HG03108 (cell line): Measurements from ENCODE around the gene NCAM2.

ENCODE experiments used
- ATAC-seq: cut with Tn5 transposase; IDR thresholded peaks from one replicate; pipeline ENCODE4 v1.9.1; 2021; ENCODE audit warnings: moderate library complexity; ENCODE audit not compliant: unreplicated experiment

Gene NCAM2

DNA sequence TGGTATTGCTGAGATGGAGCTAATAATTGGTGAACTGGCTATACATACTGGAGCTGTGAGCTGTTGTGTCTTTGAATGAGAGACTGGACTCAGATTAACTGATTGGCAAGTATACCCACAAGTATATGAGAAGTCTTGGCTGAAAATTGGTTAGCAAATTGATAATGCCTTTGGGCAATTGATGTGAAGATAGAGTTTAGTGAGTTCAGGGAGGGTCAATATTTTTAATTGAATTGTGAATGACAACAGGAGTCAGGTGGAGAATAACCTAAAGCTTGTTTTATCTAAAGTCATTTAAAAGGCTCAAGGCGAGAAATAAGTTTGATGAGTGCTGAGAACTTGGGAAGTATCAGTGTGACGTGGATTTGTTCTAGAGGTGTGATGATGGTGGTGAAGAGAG, 27.5 kb downstream of the NCAM2 start:
- ATAC-seq, result no peak

DNA sequence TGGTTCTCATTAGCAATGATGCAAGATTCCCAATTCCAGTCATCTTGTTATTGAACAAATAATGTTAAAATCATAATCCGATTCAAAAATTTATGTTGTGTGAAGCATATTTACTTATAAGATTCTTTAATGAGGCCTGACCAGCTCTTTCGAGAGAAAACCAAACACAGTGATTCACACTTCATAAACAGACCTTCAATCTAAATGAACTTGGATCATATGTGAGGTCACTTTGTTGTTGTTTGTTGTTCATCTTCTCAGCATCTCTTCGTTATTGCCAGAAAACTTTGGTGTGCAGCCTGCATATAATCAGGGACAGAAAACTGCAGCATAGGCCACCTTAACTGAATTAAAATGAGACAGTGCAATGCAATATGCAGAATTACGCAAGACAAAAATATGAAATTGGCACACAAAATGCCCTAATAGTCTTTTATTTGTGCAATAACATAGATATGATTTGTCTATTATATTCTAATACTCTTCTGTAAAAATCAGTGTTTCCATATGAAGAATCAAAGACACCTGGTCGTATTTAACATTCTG, 30.1 kb downstream of the NCAM2 start:
- no peak for ATAC-seq

DNA sequence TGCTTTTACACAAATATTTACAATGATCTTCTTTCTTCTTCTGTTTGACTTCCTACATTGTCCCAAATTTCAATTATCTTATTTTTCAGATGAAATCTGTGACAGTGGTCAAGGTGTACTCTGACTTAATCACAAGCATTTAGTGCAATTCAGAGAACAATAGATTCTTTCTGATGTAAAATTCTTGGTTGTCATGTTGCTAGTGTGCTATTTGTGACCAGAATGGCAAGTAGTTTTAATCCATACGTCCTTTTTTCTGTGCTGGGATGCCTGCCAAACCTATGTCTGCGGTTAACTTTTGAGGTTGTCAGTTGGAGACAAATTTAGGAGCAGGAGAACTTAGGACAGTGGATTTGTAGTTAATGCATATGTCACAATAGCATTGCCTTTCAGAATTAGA, 31.0 kb downstream of the NCAM2 start:
- ATAC-seq, result no peak

DNA sequence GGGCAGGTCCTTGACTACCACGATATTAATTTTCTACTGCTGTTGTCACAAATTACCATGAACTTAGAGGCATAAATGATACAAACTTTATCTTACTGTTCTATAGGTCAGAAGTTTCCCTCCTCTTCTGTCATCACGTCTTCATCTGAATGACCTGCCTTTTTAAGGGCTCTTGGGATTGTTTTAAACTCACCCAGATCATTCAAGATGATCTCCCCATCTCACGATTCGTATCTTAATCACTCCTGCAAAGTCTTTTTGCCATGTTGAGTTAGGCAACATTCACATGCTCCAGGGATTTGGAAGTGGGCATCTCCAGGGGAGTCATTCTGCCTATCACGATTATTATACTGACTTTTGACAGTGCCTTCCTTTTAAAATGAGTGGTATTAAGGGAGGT, 32.1 kb downstream of the NCAM2 start:
- no peak for ATAC-seq

DNA sequence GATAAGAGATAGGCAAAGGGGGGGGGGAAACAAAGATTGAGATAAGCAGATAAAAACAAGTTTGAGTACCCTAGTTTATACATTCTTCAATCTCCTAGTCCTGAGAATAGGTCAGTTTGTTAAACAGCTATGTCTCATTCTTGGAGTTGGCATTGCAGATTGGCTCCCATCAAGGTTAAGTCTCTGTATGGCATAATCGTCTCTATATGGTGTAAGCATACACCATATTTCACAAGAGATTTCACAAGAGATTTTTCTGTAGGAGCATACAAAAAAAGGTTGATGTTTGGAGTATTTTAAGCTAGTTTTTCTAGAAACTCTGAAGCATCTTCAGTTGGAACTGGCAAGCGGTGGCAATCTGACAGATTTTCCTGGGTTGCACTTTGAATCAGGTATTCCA, 35.8 kb downstream of the NCAM2 start:
- no peak for ATAC-seq

DNA sequence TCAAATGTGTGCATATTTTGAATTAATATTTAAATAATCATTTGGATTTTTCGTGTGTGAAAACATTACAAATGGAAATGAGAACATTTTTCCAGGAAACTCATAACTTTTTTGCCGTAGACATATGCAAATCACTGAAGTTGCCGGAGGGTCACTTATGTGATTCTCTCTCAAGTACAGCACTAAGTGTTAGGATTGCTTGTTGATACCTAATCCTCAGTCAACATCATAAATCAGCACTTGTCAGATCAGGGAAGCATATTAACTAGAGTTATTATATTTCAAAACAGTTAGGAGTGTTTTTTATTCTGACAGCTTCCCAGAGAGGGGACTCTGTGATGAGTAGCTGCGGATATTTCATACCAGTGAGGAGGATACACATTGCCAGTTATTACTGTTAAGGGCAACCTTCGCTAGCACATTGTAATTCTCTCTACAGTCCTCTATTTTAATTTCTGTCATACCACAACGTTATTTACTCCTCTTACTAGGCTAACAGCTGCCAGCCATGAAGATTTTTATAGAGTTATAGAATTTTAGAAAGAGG, 41.5 kb downstream of the NCAM2 start:
- no peak for ATAC-seq

DNA sequence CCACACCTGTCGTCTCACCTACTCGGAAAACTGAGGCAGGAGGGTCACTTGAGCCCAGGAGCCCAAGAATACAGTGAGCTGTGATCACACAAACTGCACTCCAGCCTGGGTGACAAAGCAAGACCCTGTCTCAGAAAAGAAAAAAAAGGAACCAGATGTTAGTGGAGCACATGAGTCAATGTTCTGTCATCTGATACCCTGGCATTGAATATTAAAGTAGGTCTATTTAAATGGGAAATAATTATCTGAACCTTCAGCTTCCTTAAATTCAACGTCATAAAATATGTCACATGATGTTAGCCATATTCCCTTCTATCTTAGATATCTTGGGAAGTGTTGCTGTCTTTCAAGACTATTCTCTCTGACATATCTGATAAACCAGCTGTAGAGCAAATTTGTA, 47.3 kb downstream of the NCAM2 start:
- no peak for ATAC-seq

DNA sequence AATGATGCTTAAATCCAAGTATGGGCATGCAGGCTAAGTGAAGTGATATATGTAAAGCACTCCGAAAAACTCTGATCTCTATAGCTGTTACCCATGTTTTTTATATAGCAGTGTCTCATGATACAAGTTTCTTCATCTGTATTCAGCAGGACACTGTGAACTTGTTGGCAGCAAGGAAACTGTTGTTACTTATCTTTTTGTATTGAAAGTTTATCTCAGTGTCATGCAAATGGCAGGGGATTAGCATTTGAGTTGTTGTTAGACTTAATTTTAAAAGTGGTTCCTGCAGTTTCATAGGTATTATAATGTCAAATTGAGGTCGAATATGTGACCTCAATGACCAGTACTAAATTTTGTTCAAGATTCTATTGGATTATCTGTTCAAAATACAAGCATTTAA, 47.9 kb downstream of the NCAM2 start:
- no peak for ATAC-seq

DNA sequence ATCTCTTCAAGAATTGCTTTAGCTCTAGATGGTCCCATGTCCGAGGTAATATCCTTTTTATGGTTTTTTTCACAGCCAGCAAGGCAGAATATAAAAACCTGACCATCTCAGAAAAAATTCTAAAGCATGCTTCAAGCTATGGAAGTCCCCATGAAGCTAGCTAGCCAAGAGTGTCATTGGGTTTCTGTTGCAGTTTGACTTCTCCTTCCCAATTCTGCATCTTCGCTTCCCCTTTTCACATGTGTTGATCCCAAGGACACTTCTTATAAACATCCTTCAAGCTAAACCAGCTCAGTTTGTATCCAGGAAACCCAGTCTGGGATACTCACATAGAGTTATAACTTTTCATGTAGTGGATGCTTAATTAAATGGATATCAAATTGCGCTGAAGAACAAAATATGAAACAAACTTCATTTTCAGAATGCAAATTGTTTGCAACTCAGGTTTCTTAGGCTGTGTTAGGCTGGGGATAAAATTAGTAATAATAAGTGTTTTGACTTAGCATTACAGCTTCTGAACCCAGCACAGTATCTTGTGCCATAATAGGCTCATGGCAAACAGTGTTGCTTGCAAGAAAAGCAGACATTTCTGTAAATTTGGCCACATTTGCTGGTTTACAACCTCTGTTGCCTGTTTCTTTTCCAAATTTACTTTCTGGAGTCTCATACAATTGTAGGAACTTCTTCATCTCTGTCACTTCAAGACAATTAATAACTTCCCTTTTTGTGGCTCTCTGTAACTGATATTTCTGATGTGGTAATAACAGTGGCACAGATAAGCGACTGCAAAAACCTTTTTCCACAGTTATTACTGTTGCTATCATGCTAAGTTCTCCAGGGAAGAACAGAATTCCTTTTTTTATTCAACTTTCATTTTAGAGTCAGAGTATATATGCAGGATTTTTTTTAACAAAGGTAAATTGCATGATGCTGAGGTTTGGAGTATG, 53.2 kb downstream of the NCAM2 start:
- ATAC-seq, result no peak

DNA sequence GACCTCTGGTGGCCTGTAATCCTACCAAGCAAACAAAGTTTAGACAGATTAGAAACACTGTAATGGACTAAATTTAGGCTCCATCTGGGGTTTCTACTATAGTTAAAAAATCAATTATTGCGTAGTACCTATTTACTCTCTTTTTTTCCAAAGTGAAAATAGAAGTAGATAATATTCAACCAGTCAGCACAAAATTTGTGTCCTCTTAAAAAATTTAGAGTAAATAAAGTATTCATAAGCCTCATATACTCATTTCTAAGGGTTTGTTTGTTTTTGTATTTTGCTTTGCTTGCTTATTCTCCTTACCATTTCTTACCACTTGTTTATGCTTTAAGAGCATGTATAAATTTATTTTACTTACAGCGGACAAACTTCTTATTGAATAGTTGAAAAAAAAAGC, 54.5 kb downstream of the NCAM2 start:
- ATAC-seq, result no peak

DNA sequence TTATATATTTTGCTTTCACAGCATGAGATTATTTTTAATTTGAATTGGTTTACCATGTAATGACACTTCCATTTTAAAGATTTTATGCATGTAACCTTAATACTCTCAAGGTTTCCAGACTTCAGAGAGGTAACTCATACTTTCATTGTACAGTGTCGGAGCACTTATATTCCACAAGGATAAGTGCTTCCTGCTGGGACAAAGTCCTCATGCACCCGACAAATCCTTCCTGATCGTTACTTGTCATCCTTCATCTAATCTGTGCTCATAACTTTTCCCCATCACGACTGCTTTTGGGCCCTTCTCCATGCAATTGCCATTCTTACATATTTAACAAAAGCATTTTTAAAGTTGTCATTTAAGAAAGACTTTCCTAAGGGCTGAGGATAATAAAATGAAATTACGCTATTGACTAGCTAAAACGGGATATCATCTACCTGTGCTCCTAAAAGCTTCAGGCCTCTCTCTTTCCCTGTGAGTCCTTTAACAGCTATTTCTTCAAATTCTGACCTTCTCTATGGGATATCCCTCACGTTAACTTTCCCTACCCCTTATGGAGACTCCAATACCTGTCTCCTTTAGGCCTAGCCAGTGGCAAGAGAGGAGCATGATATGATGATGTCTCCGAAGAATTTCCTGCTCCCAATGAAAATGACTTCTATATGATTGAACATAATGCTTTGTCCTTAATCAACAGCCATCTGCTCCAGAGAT, 59.3 kb downstream of the NCAM2 start:
- ATAC-seq, result no peak

DNA sequence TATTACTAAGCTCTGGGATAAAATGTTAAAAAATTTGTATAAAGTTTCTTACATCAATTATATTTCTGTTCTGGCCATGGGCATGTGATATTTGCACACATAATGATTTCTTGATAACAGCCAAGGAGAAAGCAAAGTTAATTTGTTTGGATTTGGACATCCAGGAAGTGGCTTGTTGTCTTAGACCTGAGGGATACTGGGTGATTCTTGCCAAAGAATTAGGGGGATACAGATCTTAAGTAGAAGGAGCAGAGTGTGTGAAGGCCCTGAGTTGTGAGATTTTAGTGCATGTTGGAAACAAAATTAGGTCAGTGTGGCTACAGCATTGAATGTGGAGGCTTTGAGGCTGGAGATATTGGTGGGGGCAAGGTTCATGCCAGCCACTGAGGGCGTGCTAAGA, 65.6 kb downstream of the NCAM2 start:
- ATAC-seq, result no peak

DNA sequence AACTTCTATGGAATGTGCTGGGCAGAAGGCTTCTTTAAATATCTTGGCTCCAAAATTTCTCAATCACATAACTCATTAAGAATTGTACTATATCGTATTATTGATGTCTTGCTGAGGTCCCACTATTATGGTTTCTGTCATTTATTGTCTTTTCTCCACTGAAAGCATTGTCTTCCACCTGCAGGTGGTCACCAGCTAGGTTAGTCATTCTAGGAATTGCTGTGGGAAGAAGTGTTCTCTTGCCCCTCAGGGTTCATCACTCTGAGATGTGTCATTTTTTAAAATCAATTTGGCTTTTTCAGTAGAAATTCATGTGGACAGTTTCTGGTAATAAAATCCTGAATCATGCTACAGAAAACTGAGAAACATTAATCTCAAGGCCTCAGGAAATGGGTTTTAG, 66.1 kb downstream of the NCAM2 start:
- no peak for ATAC-seq

DNA sequence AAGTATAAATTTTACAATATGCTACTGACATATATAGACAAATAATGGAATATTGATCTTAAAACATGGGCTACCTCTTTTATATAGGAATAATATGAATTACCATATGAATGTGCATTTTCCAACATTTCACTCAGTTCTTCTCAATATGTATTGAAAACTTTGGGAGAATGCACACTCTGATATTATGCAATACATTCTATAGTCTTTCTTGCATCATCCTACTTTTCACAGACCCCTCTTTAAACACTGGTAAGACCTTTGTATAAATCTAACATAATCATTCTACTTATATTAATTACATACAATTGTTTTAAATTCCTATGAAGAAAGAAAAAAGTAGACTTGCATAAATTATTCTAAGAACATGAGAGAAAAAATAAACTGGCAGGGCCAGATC, 69.2 kb downstream of the NCAM2 start:
- no peak for ATAC-seq

DNA sequence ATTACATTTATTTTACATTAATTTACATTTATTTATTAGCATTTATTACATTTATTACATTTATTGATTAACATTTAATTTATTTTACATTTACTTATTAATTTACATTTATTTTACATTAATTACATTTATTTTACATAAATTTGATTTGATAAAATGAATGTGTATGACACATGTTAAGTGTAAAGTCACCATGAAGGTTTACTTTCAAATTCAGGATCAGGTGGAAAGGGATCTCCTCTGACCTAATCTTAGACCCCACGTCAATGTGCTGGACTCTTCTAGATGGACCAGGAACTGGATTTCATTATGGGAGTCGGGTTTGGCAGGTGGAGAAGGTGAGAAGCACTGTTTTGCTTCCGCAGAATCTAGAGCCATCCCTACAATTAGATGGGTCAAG, 76.1 kb downstream of the NCAM2 start:
- ATAC-seq, result no peak

DNA sequence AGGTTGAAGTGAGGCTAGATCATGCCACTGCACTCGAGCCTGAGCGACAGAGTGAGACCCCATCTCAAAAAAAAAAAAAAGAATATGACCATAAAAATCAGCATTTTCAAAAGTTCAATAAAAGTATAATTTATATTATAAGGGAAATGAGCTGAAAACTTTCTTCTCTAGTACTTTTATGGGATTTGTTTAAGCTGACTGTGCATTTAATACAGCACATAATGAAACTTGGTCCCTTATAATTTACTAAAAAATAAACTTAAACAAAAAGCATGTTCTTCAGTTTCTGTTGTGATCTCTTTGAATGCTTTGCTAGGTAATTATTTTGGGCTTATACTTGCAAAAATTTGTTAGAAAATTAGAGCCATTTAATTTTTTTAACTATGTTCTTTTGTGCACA, 77.8 kb downstream of the NCAM2 start:
- ATAC-seq, result no peak

DNA sequence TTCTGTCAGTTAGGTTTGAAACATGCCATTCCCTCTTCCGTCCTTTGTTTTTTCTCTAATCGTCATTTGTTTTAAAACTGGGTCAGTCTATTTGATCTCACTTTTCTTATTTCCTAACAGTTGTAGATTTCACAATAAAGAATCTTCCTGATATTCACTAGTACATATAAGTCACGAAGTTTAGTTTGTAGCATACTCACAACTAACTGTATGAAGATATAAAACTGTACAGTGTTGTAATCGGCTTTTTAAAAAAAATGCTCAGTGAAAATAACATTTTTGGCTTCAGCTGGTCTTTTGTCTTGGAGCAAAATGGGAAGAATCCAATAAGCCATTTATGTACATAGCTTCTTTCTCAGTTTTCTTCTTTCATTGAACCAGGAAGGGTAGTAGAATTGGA, 78.3 kb downstream of the NCAM2 start:
- no peak for ATAC-seq

DNA sequence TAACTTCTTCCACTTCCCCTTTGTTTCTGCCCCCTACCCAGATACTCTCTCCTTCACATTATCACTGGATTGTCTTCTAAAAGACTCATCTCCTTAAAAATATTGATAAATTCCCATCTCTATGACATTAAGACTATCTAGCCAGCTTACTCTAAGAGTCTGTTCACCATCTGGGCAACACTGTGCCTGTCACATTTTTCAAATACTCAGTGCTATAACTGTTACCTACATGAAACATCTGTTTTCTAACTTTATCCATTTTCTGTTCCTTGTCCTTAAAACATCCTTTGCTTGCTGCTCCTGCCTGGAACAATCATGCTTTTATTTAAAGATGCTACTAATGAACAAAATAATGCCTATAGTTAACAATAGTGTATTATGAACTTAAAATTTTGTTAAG, 81.4 kb downstream of the NCAM2 start:
- no peak for ATAC-seq

DNA sequence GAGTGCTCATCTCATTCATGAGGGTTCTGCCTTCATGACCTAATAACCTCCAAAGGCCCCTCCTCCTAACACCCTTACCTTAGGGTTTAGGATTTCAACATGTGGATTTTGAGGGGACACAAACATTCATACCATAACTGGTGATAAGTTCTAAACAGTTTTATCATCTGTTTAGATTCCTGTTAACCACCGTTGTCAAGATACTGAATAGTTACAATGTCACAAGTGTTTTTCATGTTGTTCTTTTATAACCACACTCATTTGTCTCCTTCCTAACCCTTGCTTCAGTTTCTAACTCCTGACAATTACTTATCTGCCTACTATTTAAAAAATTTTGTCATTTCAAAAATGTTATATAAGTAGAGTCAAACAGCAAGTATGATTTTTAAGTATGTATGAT, 86.0 kb downstream of the NCAM2 start:
- no peak for ATAC-seq

DNA sequence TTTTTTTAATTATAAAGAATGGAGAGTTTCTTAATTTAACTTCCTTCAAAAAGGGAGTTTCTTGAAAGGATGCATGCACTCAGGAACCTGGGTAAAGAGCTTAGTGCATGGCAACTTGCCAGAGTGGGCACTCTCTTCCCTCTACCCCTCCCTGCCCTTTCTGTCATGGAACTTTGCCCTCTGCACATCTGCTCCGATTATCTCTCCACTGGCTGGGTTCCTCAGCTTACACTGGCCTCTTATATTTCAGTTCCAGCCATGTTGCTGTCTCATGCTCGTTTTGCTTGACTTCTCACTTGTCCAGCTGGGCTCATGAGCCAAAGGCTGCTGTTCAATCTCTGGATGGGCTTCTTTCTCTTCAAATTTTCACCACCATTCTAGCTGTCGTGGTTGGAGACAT, 87.0 kb downstream of the NCAM2 start:
- no peak for ATAC-seq

DNA sequence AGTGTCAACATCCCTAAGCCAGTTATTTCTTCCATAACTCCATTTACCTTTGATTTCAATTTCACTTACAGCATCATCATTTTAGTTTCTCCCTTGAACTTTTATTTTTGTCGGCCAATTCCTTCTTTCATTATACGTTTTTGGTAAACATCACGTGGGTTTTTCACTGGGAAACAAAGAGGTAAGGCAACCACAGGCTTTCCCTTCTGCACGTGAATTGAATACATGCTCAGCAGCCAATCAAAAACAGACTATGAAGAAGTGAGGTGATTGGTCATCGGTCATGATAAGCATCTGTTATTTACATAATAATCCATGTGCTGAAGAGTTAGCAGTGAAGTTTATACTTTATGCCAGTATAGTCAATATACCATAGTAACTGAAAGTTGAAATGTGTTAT, 98.7 kb downstream of the NCAM2 start:
- ATAC-seq, result no peak

DNA sequence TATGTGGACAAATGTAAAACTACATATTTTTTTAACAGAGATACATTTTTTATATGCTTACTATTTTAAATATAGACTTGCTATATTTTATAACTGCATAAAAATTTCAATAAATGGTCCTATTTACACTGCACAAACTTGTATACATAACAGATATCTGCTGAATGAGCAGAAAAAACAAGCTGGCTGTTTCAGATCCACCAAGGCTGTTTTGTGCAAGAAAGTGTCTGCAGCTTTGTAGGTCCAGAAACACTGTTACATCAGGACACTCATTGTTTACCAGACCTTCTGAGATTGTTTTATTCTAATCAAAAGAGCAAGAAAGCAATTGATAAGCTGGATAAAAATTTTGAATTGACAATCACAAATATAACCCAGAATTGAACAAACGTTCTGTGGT, 99.3 kb downstream of the NCAM2 start:
- ATAC-seq, result no peak
